Measurements from ENCODE around the gene NPB. TPM values are rescaled to one million over a fixed set of nuclear protein-coding genes. Genes with fewer than 3 reads are reported as not detected.

NPB gene
- total RNA-seq, 1 donor = 0.43 TPM

DNA sequence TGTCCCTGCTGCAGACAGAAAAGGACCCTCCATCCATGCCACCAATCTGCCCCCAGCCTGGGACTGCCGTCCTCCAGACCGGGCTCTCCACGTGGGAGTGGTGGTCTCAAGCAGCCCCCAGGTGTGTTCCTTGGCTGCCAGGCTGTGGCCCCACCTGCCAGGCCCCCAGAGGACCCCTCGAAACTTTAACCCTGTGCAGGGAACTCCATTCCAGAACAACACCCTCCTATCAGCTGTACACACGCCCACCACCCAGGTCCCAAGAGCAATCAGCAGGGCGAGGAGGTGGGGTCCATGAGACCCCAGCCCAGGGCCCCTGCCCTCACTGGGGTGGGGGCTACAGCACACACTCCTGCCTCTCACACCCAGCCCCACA, 33.7 kb downstream of the NPB start:
- peak overlapping the region; percentile 47 for H3K4me3 ChIP-seq (ENCODE audit: low read depth, low read length)
- DNase-seq (ENCODE audit: low read depth) = no peak
- TF ChIP-seq, protein P1, sequence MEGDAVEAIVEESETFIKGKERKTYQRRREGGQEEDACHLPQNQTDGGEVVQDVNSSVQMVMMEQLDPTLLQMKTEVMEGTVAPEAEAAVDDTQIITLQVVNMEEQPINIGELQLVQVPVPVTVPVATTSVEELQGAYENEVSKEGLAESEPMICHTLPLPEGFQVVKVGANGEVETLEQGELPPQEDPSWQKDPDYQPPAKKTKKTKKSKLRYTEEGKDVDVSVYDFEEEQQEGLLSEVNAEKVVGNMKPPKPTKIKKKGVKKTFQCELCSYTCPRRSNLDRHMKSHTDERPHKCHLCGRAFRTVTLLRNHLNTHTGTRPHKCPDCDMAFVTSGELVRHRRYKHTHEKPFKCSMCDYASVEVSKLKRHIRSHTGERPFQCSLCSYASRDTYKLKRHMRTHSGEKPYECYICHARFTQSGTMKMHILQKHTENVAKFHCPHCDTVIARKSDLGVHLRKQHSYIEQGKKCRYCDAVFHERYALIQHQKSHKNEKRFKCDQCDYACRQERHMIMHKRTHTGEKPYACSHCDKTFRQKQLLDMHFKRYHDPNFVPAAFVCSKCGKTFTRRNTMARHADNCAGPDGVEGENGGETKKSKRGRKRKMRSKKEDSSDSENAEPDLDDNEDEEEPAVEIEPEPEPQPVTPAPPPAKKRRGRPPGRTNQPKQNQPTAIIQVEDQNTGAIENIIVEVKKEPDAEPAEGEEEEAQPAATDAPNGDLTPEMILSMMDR (IDR thresholded peaks at IDR 0.05; ENCODE audit: insufficient read depth, low read depth, low read length) = no peak

DNA sequence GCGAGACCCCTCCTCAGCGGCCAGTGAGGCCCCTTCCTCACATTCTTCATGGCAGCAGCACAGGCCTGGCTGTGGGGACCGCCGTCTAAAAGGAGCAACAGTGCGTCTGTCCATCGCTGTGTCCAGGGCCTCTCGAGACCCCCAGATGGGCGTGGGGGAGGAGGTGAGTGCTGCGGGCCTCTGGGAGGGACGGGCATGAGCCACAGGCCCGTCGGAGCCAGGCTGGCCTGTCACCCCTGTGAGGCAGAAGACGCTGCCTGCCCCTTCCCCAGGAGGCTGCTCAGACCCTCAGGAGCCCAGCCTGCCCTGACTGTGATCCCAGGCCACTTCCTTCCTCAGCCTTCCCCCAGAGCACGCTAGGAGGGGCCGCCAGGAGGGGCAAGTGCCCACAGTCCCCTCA, 37.2 kb downstream of the NPB start:
- no peak overlapping the region for H3K4me3 ChIP-seq (ENCODE audit: low read depth, low read length)
- TF ChIP-seq, protein P1 (IDR thresholded peaks at IDR 0.05; ENCODE audit: insufficient read depth, low read depth, low read length) = no peak
- no peak for DNase-seq (ENCODE audit: low read depth)

DNA sequence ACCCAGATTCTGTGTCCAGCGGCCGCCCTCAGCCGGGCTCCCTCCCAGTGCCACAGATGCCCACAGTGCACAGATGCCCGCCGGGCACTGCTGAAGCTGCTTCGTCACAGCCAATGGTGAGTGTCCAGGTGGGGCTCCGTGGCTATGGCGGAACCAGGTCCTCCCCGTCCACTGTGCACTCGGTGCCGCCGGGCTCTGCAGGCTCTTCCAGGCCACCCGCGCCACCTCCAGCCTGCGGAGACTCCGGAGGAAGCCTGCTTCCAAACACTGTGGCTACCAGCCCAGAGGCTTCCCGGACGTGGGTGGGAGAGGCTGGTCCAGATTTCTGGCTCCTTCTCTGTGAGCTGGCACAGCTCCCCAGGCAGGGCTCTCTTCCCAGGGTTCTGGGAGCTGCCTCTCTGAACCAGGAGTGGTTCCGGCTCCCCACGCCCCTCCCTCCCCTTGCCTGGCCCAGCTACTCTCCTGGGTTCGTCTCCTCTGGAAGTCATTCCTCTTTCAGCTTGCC, 37.9 kb downstream of the NPB start:
- TF ChIP-seq, protein P1 (IDR thresholded peaks at IDR 0.05; ENCODE audit: insufficient read depth, low read depth, low read length) = no peak
- DNase-seq (ENCODE audit: low read depth) = no peak
- H3K4me3 ChIP-seq (ENCODE audit: low read depth, low read length) = no peak overlapping the region

DNA sequence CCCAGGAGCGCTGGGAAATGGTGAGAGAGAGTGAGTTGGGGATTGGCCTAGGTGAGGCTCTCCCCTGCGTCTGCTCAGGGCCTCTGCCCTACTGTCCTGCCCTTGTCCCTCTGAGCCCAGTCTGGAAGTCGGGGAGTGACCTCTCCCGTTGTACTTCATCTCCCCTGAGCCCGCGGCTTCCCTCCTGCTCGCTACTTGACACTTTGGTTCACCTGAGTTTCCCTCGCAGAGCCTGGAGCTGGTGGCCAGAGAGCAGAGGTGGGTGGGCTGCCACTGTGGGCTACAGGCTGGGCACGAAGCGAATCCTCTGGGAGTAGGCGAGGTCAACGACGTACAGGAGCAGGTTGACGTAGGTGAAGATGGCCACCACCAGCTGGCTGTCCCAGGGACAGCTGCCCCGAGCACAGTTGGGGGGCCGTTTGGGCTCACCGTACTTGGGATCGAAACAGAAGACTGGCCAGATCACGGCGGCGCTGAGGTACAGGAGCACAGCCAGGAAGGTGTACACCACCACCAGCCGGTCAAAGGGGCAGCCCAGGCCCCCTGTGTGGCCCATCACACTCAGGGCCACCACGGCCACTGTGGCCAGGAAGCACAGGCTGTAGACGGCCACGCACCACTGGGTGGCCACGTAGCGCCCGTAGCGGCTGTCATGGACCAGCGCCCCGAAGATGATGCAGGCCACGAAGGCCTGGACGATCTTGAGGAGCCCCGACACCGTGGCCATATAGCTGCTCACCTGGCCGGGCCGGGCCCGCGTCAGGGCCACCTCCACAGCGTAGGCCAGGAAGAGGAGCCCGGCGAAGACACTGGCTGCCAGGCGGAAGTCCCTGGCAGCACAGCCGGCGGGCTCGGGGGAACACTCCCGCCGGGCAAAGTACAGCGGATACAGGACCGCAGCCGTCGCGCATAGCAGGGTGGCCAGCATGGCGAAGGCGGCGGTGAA, 38.8 kb downstream of the NPB start:
- TF ChIP-seq, protein P1 (IDR thresholded peaks at IDR 0.05; ENCODE audit: insufficient read depth, low read depth, low read length) = no peak

DNA sequence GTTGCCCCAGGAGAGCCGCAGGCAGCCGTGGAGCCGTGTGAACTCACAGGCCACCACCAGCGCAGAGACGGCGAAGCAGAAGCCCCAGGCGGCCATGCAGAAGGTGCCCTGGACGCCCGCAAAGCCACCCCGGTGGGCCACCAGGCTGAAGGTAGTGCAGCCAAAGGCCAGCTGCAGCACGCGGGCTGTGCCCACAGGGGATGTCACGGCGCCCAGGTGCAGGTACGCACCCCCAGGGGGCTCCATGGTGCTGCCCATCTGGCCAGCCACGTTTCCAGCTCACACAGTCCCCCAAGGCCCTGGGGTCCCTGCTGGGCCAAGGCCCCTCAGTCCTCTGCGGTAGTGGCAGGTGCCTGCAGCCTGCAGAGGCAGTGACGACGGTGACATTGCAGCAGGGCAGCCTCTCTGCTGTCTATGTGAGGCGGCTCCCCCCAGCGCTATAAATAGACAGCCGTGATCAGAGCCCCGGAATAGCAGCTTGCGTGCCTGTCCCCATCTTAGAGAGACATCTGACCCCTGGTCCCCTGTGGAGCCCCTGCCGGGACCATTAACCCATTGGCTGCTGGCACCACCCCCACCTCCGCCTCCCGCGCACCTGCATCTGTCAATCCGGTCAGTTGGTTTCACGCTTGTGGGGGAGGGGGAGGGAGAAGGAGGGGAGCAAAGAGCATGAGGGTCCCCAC, 39.6 kb downstream of the NPB start:
- DNase-seq (ENCODE audit: low read depth) = no peak
- TF ChIP-seq, protein P1 (IDR thresholded peaks at IDR 0.05; ENCODE audit: insufficient read depth, low read depth, low read length) = no peak
- H3K4me3 ChIP-seq (ENCODE audit: low read depth, low read length) = no peak overlapping the region

More for the DNA sequence above, 38.8 kb downstream of the NPB start:
- H3K4me3 ChIP-seq (ENCODE audit: low read depth, low read length) = no peak overlapping the region
- DNase-seq (ENCODE audit: low read depth) = no peak

DNA sequence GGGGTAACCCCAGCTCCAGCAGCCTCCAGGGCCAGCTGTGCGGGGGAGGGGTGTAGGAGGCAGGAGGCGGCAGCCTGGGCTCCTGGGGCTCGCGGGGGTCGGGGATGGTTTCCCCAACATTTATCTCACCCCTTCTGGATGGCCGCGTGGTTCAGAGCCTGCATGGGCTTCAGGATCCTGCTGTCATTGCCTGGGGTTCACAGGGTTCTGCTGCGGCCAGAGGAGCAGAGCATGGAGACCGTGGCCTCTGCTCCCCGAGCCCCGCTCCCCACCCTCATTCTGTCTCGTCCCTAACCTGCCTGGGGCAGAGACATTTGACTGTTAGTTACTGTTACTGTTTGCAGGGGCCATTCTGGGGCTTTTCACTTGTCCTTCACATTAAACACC, 40.1 kb downstream of the NPB start:
- TF ChIP-seq, protein P1 (IDR thresholded peaks at IDR 0.05; ENCODE audit: insufficient read depth, low read depth, low read length) = no peak

More for the DNA sequence above, 40.1 kb downstream of the NPB start:
- no peak overlapping the region for H3K4me3 ChIP-seq (ENCODE audit: low read depth, low read length)
- DNase-seq (ENCODE audit: low read depth) = no peak

Measured in fibroblast of villous mesenchyme (primary cell).